Hematopoietic multipotent progenitor cell treated with erythropoietin and hydrocortisone succinate and interleukin-3 and kit ligand, for 4 days (in vitro differentiated cells): ENCODE data around the gene LY6G6C.

Experiments used
- DNase-seq: peaks from one replicate; pipeline ENCODE4 v3.0.0-alpha.2; 2015

Gene LY6G6C

GRCh38 chr6:31740397-31741223 is 19.1 kb upstream of the LY6G6C start:
- peak; percentile 73 for DNase-seq

GRCh38 chr6:31739639-31740396 is 18.3 kb upstream of the LY6G6C start, which contains the start of gene MSH5:
Gene MSH5, plus strand, starts transcription at chr6:31740005. Its CDS starts 462 bp downstream, at chr6:31740467.
- DNase-seq = peak; percentile 100

GRCh38 chr6:31737991-31738979 is 16.7 kb upstream of the LY6G6C start:
- peak; percentile 97 for DNase-seq

GRCh38 chr6:31737315-31737990 is 15.9 kb upstream of the LY6G6C start:
- peak; percentile 89 for DNase-seq

- peak; percentile 31 for DNase-seq
Observed at GRCh38 chr6:31736768-31737314, 15.3 kb upstream of the LY6G6C start.

- peak; percentile 94 for DNase-seq
Observed at GRCh38 chr6:31736021-31736767, 14.6 kb upstream of the LY6G6C start, which contains the start of gene CLIC1. Gene CLIC1, minus strand, starts transcription at chr6:31736530. Its CDS starts 230 bp downstream, at chr6:31736300.

GRCh38 chr6:31734821-31735406 is 13.4 kb upstream of the LY6G6C start:
- peak; percentile 90 for DNase-seq

GRCh38 chr6:31734247-31734820 is 12.8 kb upstream of the LY6G6C start:
- no peak for DNase-seq

- no peak for DNase-seq
Observed at GRCh38 chr6:31733734-31734133, 12.2 kb upstream of the LY6G6C start.

- DNase-seq = no peak
Observed at GRCh38 chr6:31732029-31732428, 10.5 kb upstream of the LY6G6C start.

GRCh38 chr6:31730631-31731086 is 9.1 kb upstream of the LY6G6C start:
- DNase-seq = no peak

- peak; percentile 96 for DNase-seq
Observed at GRCh38 chr6:31729979-31730630, 8.6 kb upstream of the LY6G6C start.

GRCh38 chr6:31729515-31729978 is 8.0 kb upstream of the LY6G6C start:
- DNase-seq = peak; percentile 94

- DNase-seq = no peak
Observed at GRCh38 chr6:31728767-31729514, 7.4 kb upstream of the LY6G6C start, which contains the start of gene DDAH2. Gene DDAH2, minus strand, starts transcription at chr6:31729299. Its CDS starts 138 bp downstream, at chr6:31729161.

- DNase-seq = no peak
Observed at GRCh38 chr6:31727717-31728671, 6.4 kb upstream of the LY6G6C start.

GRCh38 chr6:31727034-31727716 is 5.6 kb upstream of the LY6G6C start:
- DNase-seq = peak; percentile 93
